Loucy (cell line): ENCODE results near the gene GRID1.

Experiments
- H2AFZ ChIP-seq: fragments of 200-600 bp; sonication (generic); 2 replicates; pipeline ENCODE4 v1.6.0; 2016; ENCODE audit warnings: antibody characterized with exemption, mild to moderate bottlenecking, low read length, moderate library complexity
- H3F3A ChIP-seq: fragments of 200-600 bp; 2 replicates; pipeline ENCODE4 v1.6.0; 2016; ENCODE audit warnings: antibody characterized with exemption, low read depth, mild to moderate bottlenecking
- H3K27me3 ChIP-seq: fragments of 200-600 bp; sonication (generic); 2 replicates; pipeline ENCODE4 v1.6.1; 2014; ENCODE audit warnings: low read length, mild to moderate bottlenecking; ENCODE audit not compliant: insufficient read depth, poor library complexity, severe bottlenecking
- H3K36me3 ChIP-seq: fragments of 200-600 bp; sonication (generic); 2 replicates; pipeline ENCODE4 v1.6.1; 2016; ENCODE audit warnings: low read length; ENCODE audit not compliant: insufficient read depth
- H3K4me1 ChIP-seq: fragments of 200-600 bp; sonication (generic); 2 replicates; pipeline ENCODE4 v1.5.1; 2014; ENCODE audit warnings: low read length, mild to moderate bottlenecking; ENCODE audit not compliant: insufficient read depth, poor library complexity, severe bottlenecking
- H3K4me2 ChIP-seq: fragments of 200-600 bp; sonication (generic); 2 replicates; pipeline ENCODE4 v1.6.0; 2014; ENCODE audit warnings: antibody characterized with exemption, low read length, low read depth, mild to moderate bottlenecking; ENCODE audit not compliant: poor library complexity, severe bottlenecking
- H3K4me3 ChIP-seq: fragments of 200-600 bp; sonication (generic); 2 replicates; pipeline ENCODE4 v1.5.1; 2014; ENCODE audit warnings: low read length, mild to moderate bottlenecking, mixed read lengths; ENCODE audit not compliant: poor library complexity, severe bottlenecking
- H3K79me2 ChIP-seq: fragments of 200-600 bp; sonication (generic); 2 replicates; pipeline ENCODE4 v1.6.1; 2014; ENCODE audit warnings: low read length; ENCODE audit not compliant: insufficient read depth
- H3K9ac ChIP-seq: fragments of 200-600 bp; sonication (generic); 2 replicates; pipeline ENCODE4 v1.6.0; 2014; ENCODE audit warnings: mild to moderate bottlenecking, low read depth, low read length, moderate library complexity; ENCODE audit not compliant: poor library complexity, severe bottlenecking
- H3K9me2 ChIP-seq: fragments of 200-600 bp; sonication (generic); replicated peaks from 2 replicates; pipeline ENCODE4 v1.6.1; 2016; ENCODE audit warnings: low read depth, low read length, mixed read lengths
- H3K9me3 ChIP-seq: fragments of 200-600 bp; sonication (generic); 2 replicates; pipeline ENCODE4 v1.6.1; 2014; ENCODE audit warnings: mild to moderate bottlenecking, antibody characterized with exemption, low read length, low read depth; ENCODE audit not compliant: insufficient read depth
- H4K20me1 ChIP-seq: fragments of 200-600 bp; sonication (generic); 2 replicates; pipeline ENCODE4 v1.6.0; 2014; ENCODE audit warnings: antibody characterized with exemption, low read length, mild to moderate bottlenecking; ENCODE audit not compliant: insufficient read depth, poor library complexity, severe bottlenecking
- EZH2phosphoT487 ChIP-seq: fragments of 200-600 bp; IDR thresholded peaks from 2 replicates; pipeline ENCODE4 v1.6.1; 2018; ENCODE audit warnings: antibody characterized with exemption, mild to moderate bottlenecking, moderate library complexity, borderline replicate concordance
- TF ChIP-seq, protein P1 (sequence below): fragments of 200-600 bp; sonication (generic); conservative IDR thresholded peaks from 2 replicates; pipeline ENCODE4 v1.5.1; 2014; ENCODE audit warnings: mild to moderate bottlenecking, antibody characterized with exemption, low read length

Gene GRID1

DNA sequence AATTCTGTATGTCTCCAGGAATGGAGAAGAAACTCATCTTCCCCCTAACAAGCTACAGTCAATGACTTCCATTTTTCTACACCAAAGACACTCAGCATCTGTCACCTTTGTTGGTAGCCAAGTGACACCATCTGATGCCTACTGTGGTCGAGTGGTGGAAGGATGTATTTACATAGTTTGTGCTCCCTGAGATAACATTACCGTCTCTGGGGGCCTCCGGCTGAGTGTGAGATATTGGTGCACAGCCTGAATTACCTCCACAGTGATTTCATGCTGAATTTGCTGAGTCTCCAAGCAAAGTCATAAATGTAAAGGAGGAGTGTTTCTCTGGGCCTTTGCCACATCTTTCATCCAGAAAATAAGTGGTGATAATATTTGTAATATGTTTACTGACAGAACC, 114.0 kb downstream of the GRID1 start:
- no peaks in the 10 kb centered on the region for H3K27me3 ChIP-seq
- peaks cover 6% of the 10 kb centered on the region; the same call in 1 of the 2 replicates for H3K9me3 ChIP-seq
- no peaks in the 10 kb centered on the region for H3K79me2 ChIP-seq
- TF ChIP-seq EZH2phosphoT487, result no peak
- TF ChIP-seq, protein P1, sequence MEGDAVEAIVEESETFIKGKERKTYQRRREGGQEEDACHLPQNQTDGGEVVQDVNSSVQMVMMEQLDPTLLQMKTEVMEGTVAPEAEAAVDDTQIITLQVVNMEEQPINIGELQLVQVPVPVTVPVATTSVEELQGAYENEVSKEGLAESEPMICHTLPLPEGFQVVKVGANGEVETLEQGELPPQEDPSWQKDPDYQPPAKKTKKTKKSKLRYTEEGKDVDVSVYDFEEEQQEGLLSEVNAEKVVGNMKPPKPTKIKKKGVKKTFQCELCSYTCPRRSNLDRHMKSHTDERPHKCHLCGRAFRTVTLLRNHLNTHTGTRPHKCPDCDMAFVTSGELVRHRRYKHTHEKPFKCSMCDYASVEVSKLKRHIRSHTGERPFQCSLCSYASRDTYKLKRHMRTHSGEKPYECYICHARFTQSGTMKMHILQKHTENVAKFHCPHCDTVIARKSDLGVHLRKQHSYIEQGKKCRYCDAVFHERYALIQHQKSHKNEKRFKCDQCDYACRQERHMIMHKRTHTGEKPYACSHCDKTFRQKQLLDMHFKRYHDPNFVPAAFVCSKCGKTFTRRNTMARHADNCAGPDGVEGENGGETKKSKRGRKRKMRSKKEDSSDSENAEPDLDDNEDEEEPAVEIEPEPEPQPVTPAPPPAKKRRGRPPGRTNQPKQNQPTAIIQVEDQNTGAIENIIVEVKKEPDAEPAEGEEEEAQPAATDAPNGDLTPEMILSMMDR, result no peak
- no peaks in the 10 kb centered on the region for H3K4me1 ChIP-seq
- H3K9ac ChIP-seq, result no peak overlapping the region
- no peaks in the 10 kb centered on the region for H4K20me1 ChIP-seq
- no peak overlapping the region for H2AFZ ChIP-seq
- no peak overlapping the region for H3K4me2 ChIP-seq
- H3F3A ChIP-seq, result no peaks in the 10 kb centered on the region
- no peaks in the 10 kb centered on the region for H3K9me2 ChIP-seq
- no peak overlapping the region for H3K4me3 ChIP-seq
- H3K36me3 ChIP-seq, result no peaks in the 10 kb centered on the region

DNA sequence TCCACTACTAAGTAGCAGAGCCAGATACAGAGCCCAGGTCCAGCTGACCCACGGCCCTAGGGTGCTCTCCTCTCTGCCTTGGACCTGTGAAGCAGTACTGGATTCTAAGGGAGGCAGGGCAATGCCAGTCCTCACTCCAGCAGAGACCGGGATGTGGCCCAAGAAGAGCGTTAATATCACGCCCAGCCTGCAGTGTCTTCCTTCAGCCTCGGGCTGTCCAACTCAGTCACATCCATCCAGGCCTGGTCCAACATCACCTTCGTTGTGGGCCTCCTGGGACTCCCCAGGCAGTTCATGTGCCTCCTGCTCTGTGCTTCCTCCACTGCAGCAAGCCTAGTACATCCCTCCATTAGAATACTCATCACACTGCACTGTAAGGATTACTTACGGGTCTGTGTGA, 114.5 kb downstream of the GRID1 start:
- Histone ChIP-seq H3K27me3 (no peaks in the 10 kb centered on the region), H3K36me3 (no peaks in the 10 kb centered on the region), H3K79me2 (no peaks in the 10 kb centered on the region), H3F3A (no peaks in the 10 kb centered on the region), H3K4me1 (no peaks in the 10 kb centered on the region), H2AFZ (no peak overlapping the region), H3K4me2 (no peak overlapping the region), H4K20me1 (no peaks in the 10 kb centered on the region), H3K9me2 (no peaks in the 10 kb centered on the region), H3K9me3 (peaks cover 6% of the 10 kb centered on the region; the same call in 1 of the 2 replicates), H3K4me3 (no peak overlapping the region), H3K9ac (no peak overlapping the region)
- TF ChIP-seq EZH2phosphoT487, result no peak
- TF ChIP-seq, protein P1, result no peak

DNA sequence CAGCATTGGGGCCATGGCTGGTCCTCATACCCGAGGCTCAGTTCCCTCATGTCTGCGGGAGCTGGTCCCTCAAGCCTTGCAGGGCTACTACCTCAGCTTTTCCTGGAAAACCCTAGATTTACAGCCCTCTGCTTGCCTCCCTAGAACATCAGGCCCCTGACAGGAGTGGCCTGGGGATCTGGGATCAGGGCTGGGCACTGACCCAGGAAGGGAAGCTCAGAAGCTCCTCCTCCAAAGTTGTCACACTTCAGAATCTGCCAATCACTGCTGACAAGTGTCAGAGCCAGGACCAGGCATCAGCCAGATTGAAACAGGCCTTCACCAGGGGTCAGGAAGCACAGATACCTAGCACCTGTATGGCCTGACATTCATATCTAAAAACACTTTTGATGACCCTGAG, 115.2 kb downstream of the GRID1 start:
- Histone ChIP-seq H3K4me1 (no peaks in the 10 kb centered on the region), H3K4me2 (no peak overlapping the region), H3K9me2 (no peaks in the 10 kb centered on the region), H3F3A (no peaks in the 10 kb centered on the region), H3K4me3 (no peak overlapping the region), H3K9me3 (peaks cover 6% of the 10 kb centered on the region; the same call in 1 of the 2 replicates), H4K20me1 (no peaks in the 10 kb centered on the region), H3K79me2 (no peaks in the 10 kb centered on the region), H3K36me3 (no peaks in the 10 kb centered on the region), H3K9ac (no peak overlapping the region), H2AFZ (no peak overlapping the region), H3K27me3 (no peaks in the 10 kb centered on the region)
- no peak for TF ChIP-seq EZH2phosphoT487
- TF ChIP-seq, protein P1, result no peak
